ENCODE results near the gene SHD. TPM values are rescaled to one million over a fixed set of nuclear protein-coding genes. Genes with fewer than 3 reads are reported as not detected.
"Not testable (repeated sequence)": the region's sequence is repeated elsewhere in the genome, so short reads cannot be mapped to it uniquely, and the experiment has no call there.

Gene SHD
- total RNA-seq, 2 donors from 2014 or later, result not detected

GRCh38 chr19:4328243-4328990 lies 49.4 kb downstream of the SHD start:
- Mint-ChIP-seq H3K27ac (peak overlapping the region; percentile 87 to 94), H3K36me3 (peaks cover 0 to 12% of the 10 kb centered on the region in 2 donors), H3K9me3 (no peaks in the 10 kb centered on the region)
- ATAC-seq (peak; percentile 84 to 91), DNase-seq (ENCODE audit: low spot score in 2 of 2) (peak; percentile 96)

- DNase-seq (ENCODE audit: low spot score in 2 of 2), result peak in 1 of 2 donors; percentile 70
- peak overlapping the region; percentile 87 to 94 for H3K27ac Mint-ChIP-seq
- not testable (repeated sequence) for H3K9me3 Mint-ChIP-seq, ATAC-seq
- H3K36me3 Mint-ChIP-seq, result peaks cover 0 to 16% of the 10 kb centered on the region in 2 donors
Measured at GRCh38 chr19:4328991-4329681, 50.1 kb downstream of the SHD start.

DNA sequence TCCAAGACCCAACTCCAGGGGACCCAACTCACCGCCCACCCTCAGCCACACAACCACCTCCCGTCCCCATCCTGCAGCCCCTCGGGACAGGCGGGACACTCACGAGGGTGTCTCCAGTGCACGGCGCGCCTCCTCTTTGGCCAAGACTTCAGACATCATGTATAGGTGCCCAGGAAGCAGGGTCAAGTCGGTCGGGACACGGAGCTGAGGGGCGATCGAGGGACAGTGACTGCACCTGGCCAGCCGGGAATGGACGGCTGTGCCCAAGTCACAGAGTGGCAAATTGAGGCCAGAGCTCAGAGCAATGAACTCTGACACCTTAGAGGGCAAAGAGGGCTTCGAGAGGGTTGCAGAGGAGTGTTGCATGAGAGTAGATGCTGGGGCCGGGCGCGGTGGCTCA lies 50.8 kb downstream of the SHD start:
- ATAC-seq, result no peak
- peaks cover 8 to 9% of the 10 kb centered on the region in 2 donors for H3K9me3 Mint-ChIP-seq
- H3K36me3 Mint-ChIP-seq, result peaks cover 5 to 23% of the 10 kb centered on the region in 2 donors
- H3K27ac Mint-ChIP-seq, result peak overlapping the region in 1 of 2 donors; percentile 87
- DNase-seq (ENCODE audit: low spot score in 2 of 2), result no peak

- no peak for ATAC-seq
- H3K9me3 Mint-ChIP-seq, result peaks cover 13 to 17% of the 10 kb centered on the region in 2 donors
- peaks cover 10 to 31% of the 10 kb centered on the region in 2 donors for H3K36me3 Mint-ChIP-seq
- peak overlapping the region in 1 of 2 donors; percentile 70 for H3K27ac Mint-ChIP-seq
- no peak for DNase-seq (ENCODE audit: low spot score in 2 of 2)
Measured at GRCh38 chr19:4334929-4335570, 56.0 kb downstream of the SHD start.

GRCh38 chr19:4337906-4338440 lies 58.9 kb downstream of the SHD start:
- peaks cover 13 to 17% of the 10 kb centered on the region in 2 donors for H3K9me3 Mint-ChIP-seq
- ATAC-seq (no peak), DNase-seq (ENCODE audit: low spot score in 2 of 2) (no peak)
- peaks cover 10 to 25% of the 10 kb centered on the region in 2 donors for H3K36me3 Mint-ChIP-seq
- peak overlapping the region; percentile 90 to 94 for H3K27ac Mint-ChIP-seq

DNA sequence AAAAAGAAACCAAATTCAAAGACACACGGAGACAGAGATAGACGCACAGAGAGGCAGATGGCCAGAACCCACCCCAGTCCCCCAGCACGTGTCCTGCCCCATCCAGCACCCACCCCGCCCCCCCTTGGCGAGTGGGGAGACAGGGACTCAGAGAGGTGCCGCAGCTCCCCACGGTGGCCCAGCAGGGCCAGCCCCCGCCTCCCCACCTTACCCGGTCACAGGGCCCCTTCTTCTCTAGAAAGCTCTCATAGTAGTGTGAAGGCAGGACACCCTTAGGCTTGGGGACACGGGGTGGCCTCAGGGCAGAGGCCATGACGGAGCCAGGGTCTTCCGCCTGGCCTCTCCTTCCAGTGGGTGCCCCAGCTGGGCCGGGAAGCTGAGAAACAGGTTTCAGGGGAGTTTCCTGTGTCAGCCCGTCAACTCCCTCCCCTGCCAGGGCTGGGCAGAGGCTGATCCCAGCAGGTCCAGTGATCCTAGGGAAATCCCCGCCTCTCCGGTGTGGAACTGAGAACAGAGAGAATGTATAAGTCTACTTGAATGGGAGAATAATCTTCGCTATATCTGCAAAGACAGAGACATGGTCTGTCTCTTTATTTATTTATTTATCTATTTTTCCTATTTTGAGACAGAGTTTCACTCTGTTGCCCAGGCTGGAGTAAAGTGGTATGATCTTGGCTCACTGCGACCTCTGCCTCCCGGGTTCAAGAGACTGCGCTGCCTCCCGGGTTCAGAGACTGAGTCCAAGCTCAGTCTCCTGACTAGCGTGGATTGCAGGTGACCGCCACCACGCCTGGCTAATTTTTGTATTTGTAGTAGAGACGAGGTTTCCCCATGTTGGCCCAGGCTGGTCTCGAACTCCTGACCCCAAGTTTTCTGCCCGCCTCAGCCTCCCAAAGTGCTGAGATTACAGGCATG lies 59.6 kb downstream of the SHD start, which contains the start of gene STAP2:
STAP2 (minus strand) TSS at position 387 of the 915 bp plus-strand sequence; CDS start at position 313, 74 bp downstream.
- Mint-ChIP-seq H3K36me3 (peaks cover 10 to 25% of the 10 kb centered on the region in 2 donors), H3K27ac (peak within 1 kb of the TSS; percentile 90 to 94), H3K9me3 (peaks cover 13 to 17% of the 10 kb centered on the region in 2 donors)
- ATAC-seq (no peak), DNase-seq (ENCODE audit: low spot score in 2 of 2) (no peak)

Other genes with a start within 250 kb of the SHD start
- 10 to 100 TPM; 23.4 to 26.0 TPM for gene ZBTB7A, start 212.4 kb upstream of the SHD start, total RNA-seq
- 100 to 1,000 TPM; 125 to 187 TPM for gene MAP2K2, start 155.1 kb upstream of the SHD start, total RNA-seq
- gene CREB3L3, start 125.6 kb upstream of the SHD start, total RNA-seq, result under 1 TPM in 1 of 2 donors, not detected in 1; 0.59 TPM
- 10 to 100 TPM; 35.3 to 37.9 TPM for gene SIRT6, start 96.7 kb upstream of the SHD start, total RNA-seq
- 1 to 10 TPM; 1.7 to 4.2 TPM for gene ANKRD24, start 96.6 kb upstream of the SHD start, total RNA-seq
- gene EBI3, start 49.7 kb upstream of the SHD start, total RNA-seq, result 10 to 100 TPM in 1 of 2 donors, 1 to 10 TPM in 1; 1.4 to 34.9 TPM
- gene YJU2, start 32.2 kb upstream of the SHD start, total RNA-seq, result 10 to 100 TPM; 22.7 to 28.0 TPM
- 10 to 100 TPM; 10.7 to 45.2 TPM for gene TMIGD2, start 23.1 kb downstream of the SHD start, total RNA-seq
- gene FSD1, start 25.3 kb downstream of the SHD start, total RNA-seq, result 10 to 100 TPM; 15.3 to 38.0 TPM
- gene STAP2, start 59.6 kb downstream of the SHD start, total RNA-seq, result 10 to 100 TPM; 17.4 to 22.3 TPM
- gene MPND, start 64.3 kb downstream of the SHD start, total RNA-seq, result 10 to 100 TPM; 18.4 to 22.0 TPM
- 10 to 100 TPM; 40.9 to 53.4 TPM for gene SH3GL1, start 121.3 kb downstream of the SHD start, total RNA-seq
- 10 to 100 TPM; 67.1 to 93.6 TPM for gene CHAF1A, start 123.4 kb downstream of the SHD start, total RNA-seq
- 10 to 100 TPM; 31.1 to 42.4 TPM for gene UBXN6, start 178.5 kb downstream of the SHD start, total RNA-seq
- gene HDGFL2, start 193.0 kb downstream of the SHD start, total RNA-seq, result 10 to 100 TPM; 49.2 to 64.7 TPM
- gene PLIN4, start 239.2 kb downstream of the SHD start, total RNA-seq, result under 1 TPM in 1 of 2 donors, not detected in 1; 0.08 TPM